ENCODE measurements around the gene TSNAXIP1.
A peak's percentile ranks its signal among the peaks of the same experiment; 100 is the strongest.

The TSNAXIP1 gene

DNA sequence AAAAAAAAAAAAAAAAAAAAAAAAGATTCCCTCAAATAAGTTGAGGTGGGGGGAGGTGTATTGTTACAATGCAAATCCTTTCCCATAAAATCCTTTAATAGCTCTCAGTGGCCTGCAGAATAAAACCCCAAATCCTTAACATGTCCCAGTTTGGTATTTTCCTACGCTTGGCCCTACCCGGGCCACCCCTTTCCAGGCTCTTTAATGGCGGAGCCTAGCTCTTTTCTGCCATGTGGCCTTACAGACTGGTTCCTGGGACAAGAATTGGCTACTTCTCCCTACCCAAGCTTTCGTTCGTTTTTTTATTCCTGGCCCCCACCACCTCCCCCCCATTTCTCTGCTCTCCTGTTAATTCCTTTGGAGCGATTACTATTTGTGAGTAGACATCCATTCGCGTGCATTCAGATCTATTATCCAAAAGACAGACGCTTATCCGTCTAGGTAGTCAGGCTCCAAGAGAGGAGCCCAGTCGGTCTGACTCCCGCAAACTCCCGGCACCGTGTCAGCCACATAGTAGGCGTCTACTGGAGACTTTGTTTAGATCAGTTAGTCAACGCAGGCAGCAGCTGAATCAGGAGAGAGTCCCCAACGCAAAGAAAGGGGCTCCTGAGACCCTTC, 34.6 kb downstream of the TSNAXIP1 start:
- DNase-seq, result no peak

- peak; percentile 89 for DNase-seq
Observed at GRCh38 chr16:67841816-67842508, 35.3 kb downstream of the TSNAXIP1 start, which contains the start of gene THAP11. THAP11 (plus strand) TSS chr16:67842320; CDS start chr16:67842555, 235 bp downstream.

DNA sequence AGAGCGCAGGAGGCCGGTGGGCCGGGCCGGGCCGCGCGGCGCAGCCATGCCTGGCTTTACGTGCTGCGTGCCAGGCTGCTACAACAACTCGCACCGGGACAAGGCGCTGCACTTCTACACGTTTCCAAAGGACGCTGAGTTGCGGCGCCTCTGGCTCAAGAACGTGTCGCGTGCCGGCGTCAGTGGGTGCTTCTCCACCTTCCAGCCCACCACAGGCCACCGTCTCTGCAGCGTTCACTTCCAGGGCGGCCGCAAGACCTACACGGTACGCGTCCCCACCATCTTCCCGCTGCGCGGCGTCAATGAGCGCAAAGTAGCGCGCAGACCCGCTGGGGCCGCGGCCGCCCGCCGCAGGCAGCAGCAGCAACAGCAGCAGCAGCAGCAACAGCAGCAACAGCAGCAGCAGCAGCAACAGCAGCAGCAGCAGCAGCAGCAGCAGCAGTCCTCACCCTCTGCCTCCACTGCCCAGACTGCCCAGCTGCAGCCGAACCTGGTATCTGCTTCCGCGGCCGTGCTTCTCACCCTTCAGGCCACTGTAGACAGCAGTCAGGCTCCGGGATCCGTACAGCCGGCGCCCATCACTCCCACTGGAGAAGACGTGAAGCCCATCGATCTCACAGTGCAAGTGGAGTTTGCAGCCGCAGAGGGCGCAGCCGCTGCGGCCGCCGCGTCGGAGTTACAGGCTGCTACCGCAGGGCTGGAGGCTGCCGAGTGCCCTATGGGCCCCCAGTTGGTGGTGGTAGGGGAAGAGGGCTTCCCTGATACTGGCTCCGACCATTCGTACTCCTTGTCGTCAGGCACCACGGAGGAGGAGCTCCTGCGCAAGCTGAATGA, 36.0 kb downstream of the TSNAXIP1 start:
- DNase-seq, result peak; percentile 6

DNA sequence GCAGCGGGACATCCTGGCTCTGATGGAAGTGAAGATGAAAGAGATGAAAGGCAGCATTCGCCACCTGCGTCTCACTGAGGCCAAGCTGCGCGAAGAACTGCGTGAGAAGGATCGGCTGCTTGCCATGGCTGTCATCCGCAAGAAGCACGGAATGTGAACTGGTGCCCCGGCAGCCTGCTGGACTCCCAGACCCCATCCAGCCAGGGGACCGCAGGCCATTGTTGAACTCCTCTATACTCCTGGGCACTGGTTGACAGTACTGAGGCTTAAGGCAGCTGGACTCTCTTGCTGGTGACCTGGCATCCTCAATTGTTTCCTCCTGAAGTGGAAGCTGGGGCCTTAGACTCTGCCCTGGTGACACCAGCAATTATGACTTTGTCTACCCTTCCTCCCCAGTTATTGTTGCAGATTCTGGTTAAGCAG, 36.7 kb downstream of the TSNAXIP1 start:
- DNase-seq, result no peak

DNA sequence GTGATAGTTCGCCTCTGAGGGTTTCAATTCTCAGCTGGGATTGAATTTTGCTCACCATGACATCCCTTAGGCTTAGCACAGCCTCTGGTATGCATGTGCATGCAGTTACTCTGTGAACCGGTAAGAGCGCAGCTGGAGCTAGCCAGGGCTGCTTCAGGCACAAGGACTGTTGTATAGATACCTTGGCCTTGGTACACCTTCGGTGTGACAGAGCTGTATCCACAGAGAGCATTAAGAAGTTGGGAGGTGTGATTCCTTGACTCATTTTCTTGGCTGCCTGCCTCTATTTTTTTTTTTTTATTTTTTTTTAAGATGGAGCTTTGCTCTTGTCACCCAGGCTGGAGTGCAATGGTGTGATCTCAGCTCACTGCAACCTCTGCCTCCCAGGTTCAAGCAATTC, 37.8 kb downstream of the TSNAXIP1 start:
- no peak for DNase-seq

DNA sequence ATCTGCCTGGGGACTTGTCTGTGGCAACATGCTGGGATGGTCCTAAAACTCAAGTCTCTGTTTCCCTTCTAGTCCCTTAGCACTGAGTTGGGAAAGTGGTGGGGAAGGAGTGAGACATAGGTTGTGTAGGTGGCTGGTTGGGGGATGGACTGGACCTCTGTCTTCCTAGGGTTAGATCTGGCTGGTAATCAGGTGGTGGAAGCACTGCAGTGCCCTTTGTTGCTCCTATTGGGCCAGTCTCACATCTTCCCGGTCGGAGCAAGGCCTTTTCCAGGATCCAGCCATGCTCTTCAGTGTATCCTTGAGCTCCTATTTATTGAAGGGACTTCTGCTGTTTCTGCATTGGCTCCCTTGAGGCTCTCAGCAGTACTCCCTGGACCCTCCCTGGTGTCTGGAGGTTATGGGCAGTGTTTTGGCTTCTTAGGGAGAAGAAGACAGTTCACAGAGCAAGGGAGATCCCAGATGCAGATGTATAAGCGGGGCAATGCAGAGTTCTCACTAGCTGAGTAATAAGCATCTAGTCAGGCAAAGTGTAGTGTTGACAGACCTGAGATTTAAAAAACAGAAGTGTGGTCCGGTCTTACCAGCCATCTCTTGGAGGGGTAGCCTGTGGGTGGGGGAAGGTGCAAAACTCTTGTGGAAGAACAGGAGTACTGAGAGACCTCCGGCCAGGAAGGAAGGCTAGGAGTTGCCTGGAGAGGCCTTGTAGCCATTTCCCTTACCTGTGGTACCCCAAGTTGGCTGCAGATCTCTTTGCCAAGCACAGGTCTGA, 38.8 kb downstream of the TSNAXIP1 start:
- no peak for DNase-seq

- DNase-seq, result no peak
Observed at GRCh38 chr16:67846063-67846319, 39.3 kb downstream of the TSNAXIP1 start.

- peak; percentile 86 for DNase-seq
Observed at GRCh38 chr16:67846320-67847063, 39.8 kb downstream of the TSNAXIP1 start, which contains the start of gene NUTF2. NUTF2 (plus strand) TSS chr16:67846933; CDS start chr16:67865131, 18,198 bp downstream.

DNA sequence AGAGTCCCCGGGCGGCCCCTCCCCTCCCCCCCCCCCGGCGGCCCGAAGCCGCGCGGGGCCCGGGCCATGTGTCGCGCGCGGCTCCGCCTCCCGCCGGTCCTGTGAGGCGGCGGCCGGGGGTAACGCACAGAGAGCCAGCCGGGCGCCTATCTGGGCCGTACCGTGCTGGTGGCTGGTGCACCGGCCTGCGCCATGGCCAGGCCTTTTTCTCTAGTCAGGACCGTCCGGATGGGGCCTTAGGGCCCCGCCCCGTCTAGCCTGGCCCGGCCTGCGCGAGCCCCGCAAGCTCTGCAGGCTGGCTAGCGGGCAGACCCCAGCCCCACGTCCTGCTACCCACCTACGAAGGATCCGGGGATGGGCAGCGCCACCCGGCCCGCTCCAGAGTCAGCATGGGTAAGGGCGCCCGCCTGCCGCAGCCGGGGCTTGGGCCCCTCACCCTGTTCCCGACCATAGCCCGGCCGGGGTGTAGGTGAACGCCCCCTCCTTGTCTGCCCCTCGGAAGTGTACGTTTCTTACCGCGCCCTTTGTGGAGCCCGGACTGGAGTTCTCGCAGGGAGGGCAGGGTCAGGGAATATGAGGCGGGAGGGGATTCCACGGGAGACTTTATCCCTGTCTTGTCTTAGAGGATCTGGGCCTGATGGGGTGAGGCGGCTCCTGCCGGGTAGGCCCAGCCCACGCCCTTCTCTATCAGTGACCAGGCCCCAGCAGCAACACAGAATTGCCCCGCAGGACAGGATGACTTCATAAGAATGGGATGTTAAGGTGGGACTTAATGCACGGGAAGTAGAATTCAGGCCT, 40.6 kb downstream of the TSNAXIP1 start, which contains the start of gene CENPT:
TSS of gene CENPT (minus strand) at position 630 of the 798 bp plus-strand sequence. CDS start 13,834 bp downstream, outside the sequence.
- peak; percentile 31 for DNase-seq

DNA sequence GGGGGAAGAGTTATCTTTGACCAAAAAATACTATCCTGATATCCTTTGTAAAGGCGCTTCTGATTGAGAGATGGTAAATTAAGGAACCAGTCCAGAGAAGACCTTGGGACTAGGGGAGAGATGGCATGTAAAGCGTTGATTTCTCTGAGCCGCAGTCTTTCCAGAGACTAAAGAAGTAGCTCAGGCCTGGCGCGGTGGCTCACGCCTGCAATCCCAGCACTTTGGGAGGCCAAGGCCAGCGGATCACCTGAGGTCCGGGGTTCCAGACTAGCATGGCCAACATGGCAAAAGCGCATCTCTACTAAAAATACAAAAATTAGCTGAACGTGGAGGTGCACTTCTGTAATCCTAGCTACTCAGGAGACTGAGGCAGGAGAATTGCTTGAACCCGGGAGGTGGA, 41.4 kb downstream of the TSNAXIP1 start:
- DNase-seq, result no peak

- DNase-seq, result no peak
Observed at GRCh38 chr16:67853670-67854069, 47.0 kb downstream of the TSNAXIP1 start.

- no peak for DNase-seq
Observed at GRCh38 chr16:67855789-67856188, 49.1 kb downstream of the TSNAXIP1 start.

DNA sequence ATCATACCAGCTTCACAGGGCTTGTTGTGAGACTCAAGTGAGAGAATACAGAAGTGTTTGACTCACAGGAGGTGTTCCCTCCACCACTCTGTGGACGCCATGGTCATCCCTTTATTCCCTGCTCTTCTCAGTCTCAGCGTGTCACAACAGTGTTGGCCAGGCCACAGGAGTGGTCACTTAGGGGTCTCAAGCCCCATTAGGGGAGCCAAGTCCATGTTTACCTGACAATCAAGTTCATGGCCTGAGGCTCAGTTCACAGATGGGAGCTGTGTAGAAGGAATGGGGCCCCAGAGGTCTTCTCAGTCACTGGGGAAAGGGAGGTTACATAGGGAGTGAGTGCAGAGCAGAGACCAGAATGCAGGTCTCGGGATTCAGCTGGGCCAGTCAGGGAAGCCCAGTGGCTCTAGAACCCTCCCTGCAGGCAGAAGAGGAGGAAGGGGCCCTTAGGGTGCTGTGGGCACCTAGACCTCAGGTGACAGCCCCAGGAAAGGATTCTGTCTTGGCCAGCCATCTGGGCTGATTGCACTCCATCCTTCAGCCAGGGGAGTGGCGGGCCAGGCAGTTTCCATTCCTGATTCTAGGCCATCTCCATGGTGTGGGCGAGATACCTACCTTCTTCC, 50.3 kb downstream of the TSNAXIP1 start:
- no peak for DNase-seq

DNA sequence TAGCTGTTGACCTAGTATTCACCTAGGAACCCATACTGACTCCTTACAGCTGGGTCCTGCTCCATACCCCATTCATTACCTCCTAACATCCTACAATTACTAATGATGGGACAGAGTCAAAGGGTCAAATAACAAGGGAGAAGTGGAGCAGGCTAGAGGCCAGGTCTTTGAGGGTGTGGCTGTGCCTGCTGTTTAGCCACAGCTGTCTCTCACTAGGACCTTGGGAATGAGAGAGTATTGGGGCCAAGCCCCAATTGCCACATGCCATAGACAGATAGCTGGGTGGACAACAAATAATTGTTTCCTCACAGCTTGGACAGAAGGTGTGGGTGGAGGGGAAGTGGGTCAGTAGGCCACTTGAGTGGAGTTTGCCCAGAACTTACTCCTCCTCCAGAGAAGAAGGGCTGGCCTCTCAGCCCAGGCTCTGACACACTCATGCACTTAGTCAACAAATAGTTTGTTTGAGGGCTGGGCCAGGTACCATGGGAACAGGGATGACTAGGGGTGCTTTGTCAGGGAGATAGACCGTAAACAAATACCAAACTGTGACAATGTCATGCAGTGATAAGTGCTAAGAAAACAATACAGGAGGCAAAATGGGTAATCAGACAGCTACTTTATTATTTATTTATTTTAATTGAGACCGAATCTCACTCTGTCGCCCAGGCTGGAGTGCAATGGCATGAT, 51.0 kb downstream of the TSNAXIP1 start:
- no peak for DNase-seq

DNA sequence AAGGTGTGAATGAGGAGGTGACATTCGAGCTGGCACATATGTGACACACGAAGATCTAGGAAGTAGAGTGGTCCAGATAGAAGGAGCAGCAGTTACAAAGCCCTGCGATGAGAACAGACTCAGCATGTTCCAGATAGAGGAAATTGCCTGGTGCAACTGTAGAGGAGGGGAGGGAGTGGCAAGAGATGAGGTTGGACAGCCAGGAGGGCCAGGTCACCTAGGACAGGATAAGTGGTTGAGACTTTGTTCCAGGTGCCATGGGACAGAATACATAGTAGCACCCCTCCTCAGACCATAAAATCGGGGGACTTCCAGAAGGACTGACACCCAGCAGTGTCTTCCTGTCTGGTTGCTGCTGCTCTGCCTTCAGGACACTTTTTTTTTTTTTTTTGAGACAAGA, 51.8 kb downstream of the TSNAXIP1 start:
- DNase-seq, result no peak

GRCh38 chr16:67860589-67861398, 54.1 kb downstream of the TSNAXIP1 start:
- no peak for DNase-seq

- DNase-seq, result no peak
Observed at GRCh38 chr16:67861877-67862276, 55.2 kb downstream of the TSNAXIP1 start.

DNA sequence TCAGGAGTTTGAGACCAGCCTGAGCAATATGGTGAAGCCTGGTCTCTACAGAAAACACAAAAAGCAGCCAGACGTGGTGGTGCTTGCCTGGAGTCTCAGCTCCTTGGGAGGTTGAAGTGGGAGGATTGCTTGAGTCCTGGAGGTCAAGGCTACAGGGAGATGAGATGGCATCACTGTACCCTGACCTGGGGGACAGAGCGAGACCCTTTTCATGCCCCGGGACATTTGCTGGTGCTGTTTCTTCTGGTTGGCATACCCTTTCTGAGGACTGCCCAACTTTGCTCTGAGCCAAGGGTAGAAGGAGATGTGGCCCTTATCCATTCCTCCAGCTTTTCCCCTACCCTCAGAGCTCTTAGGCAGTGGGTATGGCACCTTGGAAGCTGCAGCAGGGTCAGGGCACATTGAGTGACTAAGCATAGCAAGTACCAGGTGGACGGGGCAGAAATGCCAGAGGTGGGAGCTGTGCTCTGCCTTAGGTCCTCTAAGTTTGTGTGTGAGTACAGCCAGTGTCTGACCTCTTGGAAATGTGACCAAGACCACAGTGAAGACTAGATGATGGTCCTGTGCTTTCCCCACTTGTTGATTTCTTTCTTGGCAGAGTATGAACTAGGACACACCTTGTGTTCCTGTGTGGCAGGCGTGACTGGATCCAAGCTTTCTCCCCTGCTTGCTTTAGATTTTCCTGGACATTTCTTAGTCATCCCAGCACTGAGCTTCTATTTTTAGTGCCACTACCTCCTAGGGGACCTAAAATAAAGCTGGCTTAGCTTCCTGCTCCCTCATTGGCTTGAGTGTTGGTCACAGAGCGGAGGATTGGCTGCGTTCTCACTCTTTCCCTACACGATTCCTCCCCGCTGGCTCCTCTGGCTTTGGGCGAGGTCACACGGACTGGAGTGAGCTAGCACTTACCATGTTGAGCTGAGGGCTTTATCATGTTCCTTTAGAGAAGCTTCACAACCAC, 56.2 kb downstream of the TSNAXIP1 start:
- DNase-seq, result no peak

Measured in NCI-H1694 treated with DMSO at 0.1 percent for 48 hours (cell line).